Stomach (tissue), 9 donors: ENCODE data around the gene MAP3K7CL. TPM values are rescaled to one million over a fixed set of nuclear protein-coding genes. Genes with fewer than 3 reads are reported as not detected.
"Not testable (repeated sequence)": the region's sequence is repeated elsewhere in the genome, so short reads cannot be mapped to it uniquely, and the experiment has no call there.

Experiments used
- DNase-seq, 2 donors: peaks; one replicate each; pipeline versions ENCODE4 v3.0.0 to v3.0.0-alpha.2; 2013 to 2019
- H3K27ac ChIP-seq, 5 donors: fragments of 200-600 bp in 4 of 5; sonication (generic) in 4 of 5; one replicate each; pipeline ENCODE4 v1.5.1; 2013 to 2019; ENCODE audit warnings: mild to moderate bottlenecking in 1 of 5, moderate library complexity in 1 of 5
- H3K27me3 ChIP-seq, 3 donors: fragments of 200-600 bp; sonication (generic); one replicate each; pipeline ENCODE4 v1.5.1; 2017 to 2019; ENCODE audit warnings: mixed run types in 1 of 3
- H3K36me3 ChIP-seq, 4 donors: fragments of 200-600 bp; sonication (generic); 1 replicate in 3 of 4; 2 replicates in 1 of 4; pipeline ENCODE4 v1.5.1; 2016 to 2019
- H3K4me1 ChIP-seq, 4 donors: fragments of 200-600 bp; sonication (generic); one replicate each; pipeline ENCODE4 v1.5.1; 2016 to 2019
- H3K4me3 ChIP-seq, 4 donors: fragments of 200-600 bp; sonication (generic) in 3 of 4; one replicate each; pipeline ENCODE4 v1.5.1; 2016 to 2019; ENCODE audit warnings: mild to moderate bottlenecking in 1 of 4
- H3K9me3 ChIP-seq, 4 donors: fragments of 200-600 bp; sonication (generic); one replicate each; pipeline ENCODE4 v1.5.1; 2016 to 2019
- CTCF ChIP-seq, 7 experiments: fragments of 450-650 bp in 4 of 7; fragments of 200-600 bp in 3 of 7; sonication (generic) in 3 of 7; IDR thresholded peaks; one replicate each; pipeline ENCODE4 v1.5.1; 2016 to 2019; ENCODE audit warnings: antibody characterized with exemption in 7 of 7, control low read depth in 2 of 7, mild to moderate bottlenecking in 1 of 7
- EP300 ChIP-seq: sonication (generic); formaldehyde crosslinking; IDR thresholded peaks from one replicate; pipeline ENCODE4 v1.6.1; 2017; ENCODE audit warnings: antibody characterized with exemption
- POLR2A ChIP-seq, 4 donors: fragments of 450-650 bp; IDR thresholded peaks; one replicate each; pipeline ENCODE4 v1.6.1; 2016; ENCODE audit warnings: antibody characterized with exemption in 4 of 4, control low read depth in 2 of 4, mild to moderate bottlenecking in 1 of 4, moderate library complexity in 1 of 4
- POLR2AphosphoS5 ChIP-seq, 3 donors: sonication (generic); formaldehyde crosslinking; IDR thresholded peaks; one replicate each; pipeline ENCODE4 v1.6.1; 2016; ENCODE audit warnings: antibody characterized with exemption in 3 of 3
- WGBS, 5 donors: extraction: QIAGEN DNeasy Blood & Tissue Kit in 3 of 5; methylation state at CpG; one replicate each; pipeline versions ENCODE4 v1.1.5 to v1.1.7; 2013 to 2018; 5-methylcytosine and 5-hydroxymethylcytosine counted together
- intact Hi-C: fragments of 100-400 bp; cut with DNase I; formaldehyde crosslinking; loops from one replicate; pipeline ENCODE4 v1.15.1; 2023; ENCODE audit warnings: low total_unique reads
- polyA plus RNA-seq, 3 donors: library from polyadenylated mRNA; stranded (reverse); fragments of 200-250 nt; gene quantifications; one replicate each; pipeline ENCODE4 v1.2.3, GENCODE V29; 2013
- total RNA-seq, 5 donors: library from RNA; depleted of rRNA; stranded (reverse); fragments of >200 nt; gene quantifications; one replicate each; pipeline versions ENCODE4 v1.1.0 to v1.2.3, GENCODE V29; 2014 to 2016
- donor health status: healthy with polysubstance abuse.
- donor health status: Bipolar disorder and iron deficiency.
- donor health status: healthy.

The MAP3K7CL gene
- total and polyA plus RNA-seq, 8 donors = 0.58 to 19.2 (median 4.5) TPM

GRCh38 chr21:29157080-29157479, 26.6 kb downstream of the MAP3K7CL start:
- no peak for TF ChIP-seq POLR2A (IDR thresholded peaks at IDR 0.05)
- no peak for TF ChIP-seq CTCF (IDR thresholded peaks at IDR 0.05)
- no peak for TF ChIP-seq POLR2AphosphoS5 (IDR thresholded peaks at IDR 0.05)
- no peak for TF ChIP-seq EP300
- Histone ChIP-seq H3K4me3 (no peak overlapping the region), H3K4me1 (peaks cover 0 to 6% (median 0%) of the 10 kb centered on the region in 4 donors), H3K36me3 (peaks cover 0 to 9% (median 2%) of the 10 kb centered on the region in 4 donors), H3K27me3 (no peaks in the 10 kb centered on the region), H3K9me3 (no peaks in the 10 kb centered on the region), H3K27ac (no peak overlapping the region)
- no peak for DNase-seq
- 87 to 93% (median 90%) methylated on average over 2 of the region's 2 CpGs for WGBS, 5 donors
- intact Hi-C loops = no loop called here

GRCh38 chr21:29159842-29160241, 29.4 kb downstream of the MAP3K7CL start:
- H3K9me3 ChIP-seq = no peaks in the 10 kb centered on the region
- no peak for TF ChIP-seq CTCF (IDR thresholded peaks at IDR 0.05)
- no peak for DNase-seq
- no peaks in the 10 kb centered on the region for H3K27me3 ChIP-seq
- no peak overlapping the region for H3K4me3 ChIP-seq
- H3K4me1 ChIP-seq = peaks cover 0 to 16% (median 5%) of the 10 kb centered on the region in 4 donors
- no peak overlapping the region for H3K27ac ChIP-seq
- intact Hi-C loops = loop anchor here (5.0 kb wide), 1 partner anchor 212 kb away; no protein-coding TSS in a partner anchor
- 91 to 95% (median 92%) methylated on average over 4 of the region's 4 CpGs for WGBS, 5 donors
- H3K36me3 ChIP-seq = peaks cover 0 to 9% (median 2%) of the 10 kb centered on the region in 4 donors

GRCh38 chr21:29162825-29163224, 32.4 kb downstream of the MAP3K7CL start:
- peak overlapping the region in 4 of 5 donors; percentile 24 to 64 (median 56) for H3K27ac ChIP-seq
- intact Hi-C loops = loop anchor here (5.0 kb wide), 1 partner anchor 209 kb away; no protein-coding TSS in a partner anchor

GRCh38 chr21:29163341-29164115, 33.1 kb downstream of the MAP3K7CL start:
- Histone ChIP-seq H3K4me3 (no peak overlapping the region), H3K27ac (peak overlapping the region in 3 of 5 donors; percentile 50 to 64 (median 62))

More at GRCh38 chr21:29162825-29163224, 32.4 kb downstream of the MAP3K7CL start:
- H3K9me3 ChIP-seq, H3K27me3 ChIP-seq, H3K36me3 ChIP-seq, H3K4me3 ChIP-seq: not testable (repeated sequence)
- 48 to 62% (median 60%) methylated on average over 9 of the region's 9 CpGs for WGBS, 5 donors
- DNase-seq = peak; percentile 28 to 34
- peaks cover 0 to 16% (median 5%) of the 10 kb centered on the region in 4 donors for H3K4me1 ChIP-seq

More at GRCh38 chr21:29163341-29164115, 33.1 kb downstream of the MAP3K7CL start:
- 80 to 90% (median 85%) methylated on average over 9 of the region's 9 CpGs for WGBS, 5 donors
- DNase-seq = peak in 1 of 2 donors; percentile 49
- no peaks in the 10 kb centered on the region for H3K27me3 ChIP-seq
- peaks cover 0 to 9% (median 2%) of the 10 kb centered on the region in 4 donors for H3K36me3 ChIP-seq
- TF ChIP-seq POLR2A (IDR thresholded peaks at IDR 0.05) (no peak), POLR2AphosphoS5 (IDR thresholded peaks at IDR 0.05) (no peak), CTCF (IDR thresholded peaks at IDR 0.05) (no peak), EP300 (no peak)
- intact Hi-C loops = loop anchor here (5.0 kb wide), 1 partner anchor 209 kb away; no protein-coding TSS in a partner anchor
- H3K4me1 ChIP-seq = peaks cover 0 to 16% (median 5%) of the 10 kb centered on the region in 4 donors
- H3K9me3 ChIP-seq = no peaks in the 10 kb centered on the region
